Heart right ventricle (tissue), 16 donors: Measurements from ENCODE around the gene LPO. TPM values are rescaled to one million over a fixed set of nuclear protein-coding genes. Genes with fewer than 3 reads are reported as not detected.

ENCODE experiments used
- ATAC-seq, 8 donors: fragments of 200-7000 bp; cut with Tn5 transposase; one replicate each; pipeline ENCODE4 v1.9.1; 2020; ENCODE audit warnings: mild to moderate bottlenecking in 8 of 8, moderate library complexity in 8 of 8, moderate number of reproducible peaks in 1 of 8
- DNase-seq, 2 donors: peaks; one replicate each; pipeline ENCODE4 v3.0.0-alpha.2; 2020
- H3K27ac ChIP-seq, 10 donors: fragments of 200-600 bp; sonication (generic) in 2 of 10; one replicate each; pipeline versions ENCODE4 v1.5.0 to v1.8.0; 2020 to 2022; ENCODE audit warnings: mild to moderate bottlenecking in 3 of 10
- H3K27me3 ChIP-seq, 7 donors: fragments of 200-600 bp; one replicate each; pipeline ENCODE4 v1.8.0; 2021 to 2022; ENCODE audit warnings: mild to moderate bottlenecking in 2 of 7
- H3K36me3 ChIP-seq, 9 donors: fragments of 200-600 bp; sonication (generic) in 1 of 9; one replicate each; pipeline versions ENCODE4 v1.5.0 to v1.8.0; 2020 to 2022; ENCODE audit warnings: mild to moderate bottlenecking in 2 of 9
- H3K4me1 ChIP-seq, 9 donors: fragments of 200-600 bp; sonication (generic) in 1 of 9; one replicate each; pipeline versions ENCODE4 v1.5.0 to v1.8.0; 2020 to 2022; ENCODE audit warnings: mild to moderate bottlenecking in 4 of 9
- H3K4me3 ChIP-seq, 10 donors: fragments of 200-600 bp; sonication (generic) in 2 of 10; one replicate each; pipeline versions ENCODE4 v1.5.0 to v1.8.0; 2020 to 2022; ENCODE audit warnings: mild to moderate bottlenecking in 7 of 10, moderate library complexity in 2 of 10
- H3K9me3 ChIP-seq, 11 donors: fragments of 200-600 bp in 10 of 11; sonication (generic) in 2 of 11; one replicate each; pipeline versions ENCODE4 v1.5.0 to v1.8.0; 2013 to 2022; ENCODE audit warnings: mild to moderate bottlenecking in 2 of 11, control low read depth in 1 of 11, moderate library complexity in 1 of 11
- CTCF ChIP-seq, 9 donors: fragments of 200-600 bp; sonication (generic) in 2 of 9; IDR thresholded peaks; one replicate each; pipeline versions ENCODE4 v1.5.0 to v1.8.0; 2021 to 2022; ENCODE audit warnings: antibody characterized with exemption in 9 of 9, mild to moderate bottlenecking in 5 of 9, moderate library complexity in 1 of 9
- WGBS, 2 donors: extraction: QIAGEN DNeasy Blood & Tissue Kit; methylation state at CpG; one replicate each; pipeline ENCODE4 v1.1.7; 2013; ENCODE audit warnings: inconsistent platforms in 1 of 2; 5-methylcytosine and 5-hydroxymethylcytosine counted together
- intact Hi-C, 10 donors: fragments of 100-400 bp; cut with DNase I; formaldehyde crosslinking; loops; one replicate each; pipeline versions ENCODE4 v1.11.1 to v1.14.2; 2022
- polyA plus RNA-seq, 2 donors: library from polyadenylated mRNA; stranded (reverse); fragments of 200-250 nt; gene quantifications; one replicate each; pipeline ENCODE4 v1.2.3, GENCODE V29; 2013
- total RNA-seq, 10 donors: library from RNA; stranded (reverse); fragmentation: NEBNext Ultra II Directional in 3 of 10; extraction: Animal tissue kit (Norgen Biotek cat#: 25700) in 3 of 10; gene quantifications; one replicate each; pipeline versions ENCODE4 v1.2.1 to v1.2.4, GENCODE V29; 2021 to 2023
- donor health status: Arrhythmogenic right ventricular cardiomyopathy.
- donor health status: ischemic (EF 13 %, LVEDD 7.1; RV severe dilation, severe dysfunction).
- donor health status: healthy with polysubstance abuse.
- donor health status: DM: no; HTN: yes; CAD: no.
- donor health status: DM: no; HTN: no; CAD: no.
- donor health status: ischemic (EF 25% LVEDD 6.9; RV normal size, moderate dysfunction).
- donor health status: ischemic (EF 25% LVEDD 5.7; RV mildly dilated, moderate dysfunction).
- donor health status: healthy.
- donor health status: DM: yes; HTN: yes; CAD: no.
- donor health status: Ischemic cardiomyopathy.
- donor health status: ischemic (EF 35%, LVEDD 5.7; RV mildly dilated, moderate dysfunction).
- donor health status: nonischemic (EF 11% LVEDD 7.7; RV severe dilation, severe dysfunction).
- donor health status: DM: yes; HTN: yes; CAD: no.
- donor health status: PGD.
- donor health status: ischemic (EF 29% LVEDD 5.4; RV normal size, mild dysfunction).
- donor health status: nonischemic (EF 23%, LVEDD 6.1; RV moderate dilation, normal function).

Gene LPO
- total and polyA plus RNA-seq, 12 donors = not detected

GRCh38 chr17:58267347-58268324 is 29.3 kb downstream of the LPO start:
- peaks cover 7 to 55% (median 41%) of the 10 kb centered on the region in 7 donors for H3K27me3 ChIP-seq
- H3K36me3 ChIP-seq = no peaks in the 10 kb centered on the region
- 71 to 77% methylated on average over 22 of the region's 22 CpGs for WGBS, 2 donors
- TF ChIP-seq CTCF (IDR thresholded peaks at IDR 0.05) = no peak
- no peak overlapping the region for H3K4me3 ChIP-seq
- H3K4me1 ChIP-seq = no peaks in the 10 kb centered on the region
- H3K27ac ChIP-seq = no peak overlapping the region
- no peak for ATAC-seq
- no peak for DNase-seq
- intact Hi-C loops = no loop called here
- no peaks in the 10 kb centered on the region for H3K9me3 ChIP-seq

GRCh38 chr17:58268326-58268725 is 29.9 kb downstream of the LPO start:
- peaks cover 0 to 3% (median 0%) of the 10 kb centered on the region in 9 donors for H3K4me1 ChIP-seq
- intact Hi-C loops = no loop called here

GRCh38 chr17:58268774-58269556 is 30.6 kb downstream of the LPO start:
- 70 to 74% methylated on average over 6 of the region's 6 CpGs for WGBS, 2 donors
- no peak for ATAC-seq
- Histone ChIP-seq H3K27me3 (peaks cover 0 to 53% (median 27%) of the 10 kb centered on the region in 7 donors), H3K9me3 (no peaks in the 10 kb centered on the region), H3K4me3 (no peak overlapping the region), H3K27ac (no peak overlapping the region), H3K36me3 (no peaks in the 10 kb centered on the region), H3K4me1 (peaks cover 0 to 5% (median 0%) of the 10 kb centered on the region in 9 donors)
- intact Hi-C loops = no loop called here
- TF ChIP-seq CTCF (IDR thresholded peaks at IDR 0.05) = no peak
- no peak for DNase-seq

More at GRCh38 chr17:58268326-58268725, 29.9 kb downstream of the LPO start:
- DNase-seq (no peak), ATAC-seq (no peak)
- H3K4me3 ChIP-seq = no peak overlapping the region
- no peaks in the 10 kb centered on the region for H3K9me3 ChIP-seq
- no peak for TF ChIP-seq CTCF (IDR thresholded peaks at IDR 0.05)
- H3K36me3 ChIP-seq = no peaks in the 10 kb centered on the region
- H3K27ac ChIP-seq = no peak overlapping the region
- WGBS, 2 donors = 81 to 91% methylated on average over 12 of the region's 12 CpGs
- peaks cover 6 to 55% (median 34%) of the 10 kb centered on the region in 7 donors for H3K27me3 ChIP-seq

- H3K4me3 ChIP-seq = no peak overlapping the region
- peaks cover 0 to 46% (median 20%) of the 10 kb centered on the region in 7 donors for H3K27me3 ChIP-seq
- intact Hi-C loops = no loop called here
- H3K36me3 ChIP-seq = no peaks in the 10 kb centered on the region
- peaks cover 0 to 5% (median 0%) of the 10 kb centered on the region in 9 donors for H3K4me1 ChIP-seq
- no peak for DNase-seq
- no peak for TF ChIP-seq CTCF (IDR thresholded peaks at IDR 0.05)
- 75 to 84% methylated on average over 9 of the region's 9 CpGs for WGBS, 2 donors
- ATAC-seq = no peak
- no peaks in the 10 kb centered on the region for H3K9me3 ChIP-seq
- H3K27ac ChIP-seq = no peak overlapping the region
Measured at GRCh38 chr17:58269557-58270291, 31.3 kb downstream of the LPO start.
